ENCODE data around the gene CALD1.

The CALD1 gene

DNA sequence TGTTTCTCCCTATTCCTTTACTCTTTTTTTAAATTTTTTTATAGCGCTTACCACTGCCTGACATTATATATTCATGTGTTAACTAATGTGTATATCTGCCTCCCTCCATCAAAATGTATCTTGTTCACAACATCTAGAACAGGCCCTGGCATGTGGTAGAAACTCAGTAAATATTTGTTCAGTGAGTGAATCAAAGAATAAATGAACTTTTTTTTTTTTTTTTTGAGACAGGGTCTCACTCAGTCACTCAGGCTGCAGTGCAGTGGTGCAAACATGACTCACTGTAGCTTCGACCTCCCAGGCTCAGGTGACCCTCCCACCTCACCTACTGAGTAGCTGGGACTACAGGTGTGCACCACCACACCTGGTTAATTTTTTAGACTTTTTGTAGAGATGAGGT, 7.5 kb upstream of the CALD1 start:
- H3K27ac ChIP-seq = no peak overlapping the region
- no peak for TF ChIP-seq ZFX (IDR thresholded peaks at IDR 0.05; ENCODE audit: borderline replicate concordance)
- TF ChIP-seq, protein P1, sequence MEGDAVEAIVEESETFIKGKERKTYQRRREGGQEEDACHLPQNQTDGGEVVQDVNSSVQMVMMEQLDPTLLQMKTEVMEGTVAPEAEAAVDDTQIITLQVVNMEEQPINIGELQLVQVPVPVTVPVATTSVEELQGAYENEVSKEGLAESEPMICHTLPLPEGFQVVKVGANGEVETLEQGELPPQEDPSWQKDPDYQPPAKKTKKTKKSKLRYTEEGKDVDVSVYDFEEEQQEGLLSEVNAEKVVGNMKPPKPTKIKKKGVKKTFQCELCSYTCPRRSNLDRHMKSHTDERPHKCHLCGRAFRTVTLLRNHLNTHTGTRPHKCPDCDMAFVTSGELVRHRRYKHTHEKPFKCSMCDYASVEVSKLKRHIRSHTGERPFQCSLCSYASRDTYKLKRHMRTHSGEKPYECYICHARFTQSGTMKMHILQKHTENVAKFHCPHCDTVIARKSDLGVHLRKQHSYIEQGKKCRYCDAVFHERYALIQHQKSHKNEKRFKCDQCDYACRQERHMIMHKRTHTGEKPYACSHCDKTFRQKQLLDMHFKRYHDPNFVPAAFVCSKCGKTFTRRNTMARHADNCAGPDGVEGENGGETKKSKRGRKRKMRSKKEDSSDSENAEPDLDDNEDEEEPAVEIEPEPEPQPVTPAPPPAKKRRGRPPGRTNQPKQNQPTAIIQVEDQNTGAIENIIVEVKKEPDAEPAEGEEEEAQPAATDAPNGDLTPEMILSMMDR (IDR thresholded peaks at IDR 0.05) = no peak

DNA sequence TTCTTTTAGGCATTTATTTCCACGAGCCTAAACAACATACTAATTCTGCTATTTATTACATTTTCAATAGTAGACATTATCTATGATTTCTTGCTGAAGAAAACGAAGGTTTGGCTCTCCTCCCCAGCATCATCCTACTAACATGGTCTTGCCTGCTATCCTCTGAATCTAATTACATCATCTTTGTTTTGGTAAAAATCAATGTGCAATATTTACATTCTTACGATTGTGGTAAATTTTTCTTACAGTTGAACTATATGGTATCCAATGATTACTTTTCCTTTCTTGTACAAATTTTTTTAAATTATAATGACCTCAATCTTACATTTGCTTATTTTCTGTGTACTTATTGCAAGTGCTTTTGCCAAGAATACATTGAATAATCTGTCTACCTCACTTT, 7.0 kb upstream of the CALD1 start:
- TF ChIP-seq, protein P1 (IDR thresholded peaks at IDR 0.05) = no peak
- TF ChIP-seq ZFX (IDR thresholded peaks at IDR 0.05; ENCODE audit: borderline replicate concordance) = no peak
- H3K27ac ChIP-seq = no peak overlapping the region

DNA sequence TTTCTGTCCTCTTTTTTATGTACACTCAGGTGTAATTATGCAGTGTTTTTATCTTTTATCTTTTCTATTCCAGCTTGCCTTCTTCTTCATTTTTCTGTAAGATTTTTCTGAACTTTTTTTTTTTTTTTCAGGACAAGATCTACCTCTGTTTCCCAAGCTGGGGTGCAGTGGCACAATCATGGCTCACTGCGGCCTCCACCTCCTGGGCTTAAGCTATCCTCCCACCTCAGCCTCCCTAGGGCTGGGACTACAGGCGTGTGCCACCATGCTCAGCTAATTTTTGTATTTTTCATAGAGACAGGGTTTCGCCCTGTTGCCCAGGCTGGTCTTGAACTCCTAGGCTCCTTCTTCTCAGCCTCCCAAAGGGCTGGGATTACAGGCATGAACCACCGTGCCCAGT, 6.3 kb upstream of the CALD1 start:
- H3K27ac ChIP-seq = no peak overlapping the region
- TF ChIP-seq, protein P1 (IDR thresholded peaks at IDR 0.05) = no peak
- TF ChIP-seq ZFX (IDR thresholded peaks at IDR 0.05; ENCODE audit: borderline replicate concordance) = no peak

DNA sequence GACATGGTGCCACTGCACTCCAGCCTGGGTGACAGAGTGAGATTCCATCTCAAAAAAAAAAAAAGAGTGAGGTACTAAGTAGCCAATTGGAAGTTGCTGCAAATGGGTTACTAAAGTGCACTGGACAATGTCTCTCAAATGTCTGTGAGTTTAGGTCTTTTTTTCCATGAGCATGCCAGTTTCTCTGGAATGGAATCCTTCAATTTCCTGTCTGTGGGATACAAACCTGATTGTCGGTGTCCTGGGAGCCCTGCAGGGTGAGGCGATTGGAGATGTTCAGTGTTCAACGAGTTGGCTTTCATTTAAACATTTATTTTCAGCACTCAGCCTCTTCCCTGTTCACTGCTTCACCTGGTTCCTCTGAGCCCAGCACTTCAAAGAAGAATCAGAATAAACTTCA, 5.3 kb upstream of the CALD1 start:
- no peak for TF ChIP-seq ZFX (IDR thresholded peaks at IDR 0.05; ENCODE audit: borderline replicate concordance)
- TF ChIP-seq, protein P1 (IDR thresholded peaks at IDR 0.05) = no peak
- no peak overlapping the region for H3K27ac ChIP-seq

DNA sequence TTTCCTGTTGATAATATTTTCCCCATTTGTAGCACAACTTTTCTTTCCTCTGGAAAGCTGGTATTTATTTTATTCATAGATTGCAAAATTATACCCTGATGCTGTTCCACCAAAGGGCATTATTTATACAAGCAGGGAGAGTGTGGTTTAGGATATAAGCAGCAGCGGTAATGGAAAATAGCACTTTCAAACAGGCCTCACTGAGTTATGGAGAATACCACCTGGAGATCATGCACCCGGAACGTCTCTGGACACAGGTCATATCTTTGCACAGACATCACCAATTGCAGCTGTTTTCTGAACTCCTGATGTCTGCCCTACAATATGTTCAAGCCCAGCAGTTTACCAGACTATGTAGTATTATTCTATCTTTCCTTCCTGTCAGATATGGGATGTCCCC, 2.0 kb upstream of the CALD1 start:
- no peak for TF ChIP-seq ZFX (IDR thresholded peaks at IDR 0.05; ENCODE audit: borderline replicate concordance)
- TF ChIP-seq, protein P1 (IDR thresholded peaks at IDR 0.05) = no peak
- no peak overlapping the region for H3K27ac ChIP-seq

DNA sequence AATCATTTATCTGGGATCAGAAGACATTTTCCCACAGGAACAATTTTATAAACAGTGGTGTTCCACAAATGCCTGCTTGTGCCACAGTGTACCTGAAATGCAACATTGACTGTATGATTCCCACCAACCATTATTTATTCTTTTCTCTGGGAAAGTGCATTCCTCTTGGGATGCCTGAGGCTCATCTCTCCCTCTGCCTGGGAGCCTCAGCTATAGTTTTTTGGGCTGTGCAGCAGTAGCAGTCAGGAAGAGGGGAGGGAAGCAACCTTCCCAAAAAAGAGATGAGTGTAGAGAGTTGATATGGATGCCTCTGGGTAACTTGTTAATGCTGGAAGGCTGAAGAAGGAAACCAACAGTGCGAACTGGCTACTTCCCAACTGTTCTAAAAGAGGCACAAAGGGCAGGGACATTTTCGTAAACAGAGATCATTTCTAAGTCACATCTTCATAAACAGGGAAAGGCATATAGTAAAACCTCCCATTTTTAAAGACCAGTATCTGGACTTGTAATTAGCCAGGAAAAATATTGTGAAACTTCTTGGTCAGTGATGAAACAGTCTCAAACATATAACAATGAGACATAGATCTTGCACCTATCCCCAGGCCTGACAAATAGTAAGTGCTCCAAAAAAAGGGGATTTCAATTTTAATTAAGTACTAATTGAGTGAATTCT, 1.4 kb upstream of the CALD1 start:
- H3K27ac ChIP-seq = no peak overlapping the region
- no peak for TF ChIP-seq ZFX (IDR thresholded peaks at IDR 0.05; ENCODE audit: borderline replicate concordance)

DNA sequence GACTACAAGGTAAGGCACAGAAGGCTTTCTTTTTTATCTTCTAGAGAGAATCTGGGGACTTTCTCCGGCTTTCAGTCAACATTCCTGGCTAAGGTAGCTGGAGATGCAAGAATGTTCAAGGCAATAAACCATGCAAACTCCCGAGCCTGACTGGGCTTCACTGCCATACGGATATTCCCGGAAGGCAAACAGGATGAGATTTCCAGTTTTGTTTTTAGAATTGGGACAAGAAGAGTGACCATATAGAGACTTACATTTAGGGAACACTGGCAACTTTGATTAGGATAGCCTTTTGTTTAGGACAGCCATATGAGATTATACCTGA, 269 bp downstream of the CALD1 start:
- TF ChIP-seq, protein P1 (IDR thresholded peaks at IDR 0.05) = no peak
- TF ChIP-seq ZFX (IDR thresholded peaks at IDR 0.05; ENCODE audit: borderline replicate concordance) = no peak
- peak overlapping the region; percentile 67 for H3K27ac ChIP-seq
